ENCODE results near the gene TMEM72. TPM values are rescaled to one million over a fixed set of nuclear protein-coding genes. Genes with fewer than 3 reads are reported as not detected.

Gene TMEM72
- total and polyA plus RNA-seq, 2 of the 13 experiments (the other 11 are each of a cell fraction or from before 2014, with no cell fraction given): 0.04 TPM; not detected in 1

DNA sequence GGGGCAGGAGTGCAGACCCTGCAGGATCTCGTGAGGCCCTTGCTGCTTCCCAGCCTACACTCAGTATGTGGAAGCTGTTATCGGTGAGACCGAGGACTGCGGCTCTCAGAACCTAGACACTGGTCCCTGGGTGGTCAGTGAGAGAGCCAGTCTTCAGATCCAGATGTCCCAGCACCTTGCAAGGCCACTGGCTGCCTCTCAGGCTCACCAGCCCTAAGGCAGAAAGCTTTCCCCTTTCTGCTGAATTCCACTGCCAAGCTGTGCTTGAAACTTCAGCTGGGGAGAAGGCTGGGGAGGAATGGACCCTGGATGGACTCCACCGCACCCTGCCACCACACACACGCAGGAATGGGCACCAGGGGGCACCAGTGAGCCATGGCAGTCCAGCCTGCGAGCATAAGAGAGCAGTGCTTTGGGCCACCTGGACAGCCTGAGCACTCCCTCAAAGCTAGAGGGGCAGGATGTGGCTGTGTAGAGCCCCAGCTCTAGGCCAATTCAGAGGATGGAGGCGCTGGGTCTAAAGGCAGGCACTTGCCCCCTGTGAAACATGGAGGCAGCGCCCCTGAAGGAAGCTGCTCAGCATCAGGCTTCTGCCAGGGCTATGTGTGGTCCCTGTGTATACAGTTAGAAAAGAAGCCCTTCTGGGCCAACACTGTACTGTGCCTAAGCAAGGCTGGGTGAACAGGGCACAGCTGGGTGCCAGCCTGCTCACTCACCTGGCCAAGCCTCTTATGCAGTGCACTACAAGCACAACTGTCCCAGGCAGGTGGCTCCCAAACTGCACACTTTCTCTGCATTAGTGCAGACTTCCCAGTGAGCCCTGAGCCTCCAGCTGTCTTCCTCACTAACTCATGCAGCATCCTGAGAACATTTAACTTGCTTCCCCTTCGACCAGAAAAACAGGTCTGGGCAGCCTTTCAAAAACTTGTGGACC is 21.6 kb downstream of the TMEM72 start (continued):
- TF ChIP-seq, protein P1, sequence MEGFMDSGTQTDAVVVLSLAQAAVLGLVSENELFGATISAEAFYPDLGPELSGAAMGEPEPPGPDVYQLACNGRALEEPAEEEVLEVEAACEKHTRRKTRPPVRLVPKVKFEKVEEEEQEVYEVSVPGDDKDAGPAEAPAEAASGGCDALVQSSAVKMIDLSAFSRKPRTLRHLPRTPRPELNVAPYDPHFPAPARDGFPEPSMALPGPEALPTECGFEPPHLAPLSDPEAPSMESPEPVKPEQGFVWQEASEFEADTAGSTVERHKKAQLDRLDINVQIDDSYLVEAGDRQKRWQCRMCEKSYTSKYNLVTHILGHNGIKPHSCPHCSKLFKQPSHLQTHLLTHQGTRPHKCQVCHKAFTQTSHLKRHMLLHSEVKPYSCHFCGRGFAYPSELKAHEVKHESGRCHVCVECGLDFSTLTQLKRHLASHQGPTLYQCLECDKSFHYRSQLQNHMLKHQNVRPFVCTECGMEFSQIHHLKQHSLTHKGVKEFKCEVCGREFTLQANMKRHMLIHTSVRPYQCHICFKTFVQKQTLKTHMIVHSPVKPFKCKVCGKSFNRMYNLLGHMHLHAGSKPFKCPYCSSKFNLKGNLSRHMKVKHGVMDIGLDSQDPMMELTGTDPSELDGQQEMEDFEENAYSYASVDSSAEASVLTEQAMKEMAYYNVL (CRISPR knock-in tag; IDR thresholded peaks at IDR 0.05; ENCODE audit: borderline replicate concordance): 0 out of 2 replicates have a peak, but pooled peaks have one; percentile 36
- TF ChIP-seq KDM3A (CRISPR knock-in tag; IDR thresholded peaks at IDR 0.05; ENCODE audit: low read depth) (peak; percentile 63; the same call in 1 of the 2 replicates), ZNF451 (CRISPR knock-in tag; IDR thresholded peaks at IDR 0.05) (peak; percentile 89), NCOA1 (CRISPR knock-in tag; IDR thresholded peaks at IDR 0.05) (no peak), GLI4 (CRISPR knock-in tag; IDR thresholded peaks at IDR 0.05; ENCODE audit: borderline replicate concordance) (no peak), TSC22D2 (CRISPR knock-in tag; IDR thresholded peaks at IDR 0.05; ENCODE audit: borderline replicate concordance) (no peak), ZNF781 (CRISPR knock-in tag; IDR thresholded peaks at IDR 0.05; ENCODE audit: borderline replicate concordance, not compliant biosample characterization) (peak; percentile 30), MEIS1 (CRISPR knock-in tag; IDR thresholded peaks at IDR 0.05; ENCODE audit: borderline replicate concordance) (no peak), KAT7 (CRISPR knock-in tag; IDR thresholded peaks at IDR 0.05; ENCODE audit: borderline replicate concordance) (0 out of 2 replicates have a peak, but pooled peaks have one; percentile 52), MIER2 (CRISPR knock-in tag; IDR thresholded peaks at IDR 0.05) (0 out of 2 replicates have a peak, but pooled peaks have one; percentile 46), HDAC1 (CRISPR knock-in tag; IDR thresholded peaks at IDR 0.05) (peak; percentile 40; the same call in 1 of the 2 replicates), ZNF34 (CRISPR knock-in tag; IDR thresholded peaks at IDR 0.05; ENCODE audit: borderline replicate concordance) (0 out of 2 replicates have a peak, but pooled peaks have one; percentile 24), ERF (CRISPR knock-in tag; IDR thresholded peaks at IDR 0.05) (peak; percentile 61; the same call in 1 of the 2 replicates), ZNF567 (CRISPR knock-in tag; IDR thresholded peaks at IDR 0.05; ENCODE audit: borderline replicate concordance) (peak; percentile 93; the same call in 1 of the 2 replicates), ZNF253 (CRISPR knock-in tag; IDR thresholded peaks at IDR 0.05; ENCODE audit: borderline replicate concordance) (no peak)
- TF ChIP-seq, protein P2, sequence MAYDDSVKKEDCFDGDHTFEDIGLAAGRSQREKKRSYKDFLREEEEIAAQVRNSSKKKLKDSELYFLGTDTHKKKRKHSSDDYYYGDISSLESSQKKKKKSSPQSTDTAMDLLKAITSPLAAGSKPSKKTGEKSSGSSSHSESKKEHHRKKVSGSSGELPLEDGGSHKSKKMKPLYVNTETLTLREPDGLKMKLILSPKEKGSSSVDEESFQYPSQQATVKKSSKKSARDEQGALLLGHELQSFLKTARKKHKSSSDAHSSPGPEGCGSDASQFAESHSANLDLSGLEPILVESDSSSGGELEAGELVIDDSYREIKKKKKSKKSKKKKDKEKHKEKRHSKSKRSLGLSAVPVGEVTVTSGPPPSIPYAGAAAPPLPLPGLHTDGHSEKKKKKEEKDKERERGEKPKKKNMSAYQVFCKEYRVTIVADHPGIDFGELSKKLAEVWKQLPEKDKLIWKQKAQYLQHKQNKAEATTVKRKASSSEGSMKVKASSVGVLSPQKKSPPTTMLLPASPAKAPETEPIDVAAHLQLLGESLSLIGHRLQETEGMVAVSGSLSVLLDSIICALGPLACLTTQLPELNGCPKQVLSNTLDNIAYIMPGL (CRISPR knock-in tag; IDR thresholded peaks at IDR 0.05; ENCODE audit: borderline replicate concordance in 1 of 2, low read depth in 1 of 2): peak; percentile 66 to 78; a peak in 2 of 4 replicates
- TF ChIP-seq, protein P3, sequence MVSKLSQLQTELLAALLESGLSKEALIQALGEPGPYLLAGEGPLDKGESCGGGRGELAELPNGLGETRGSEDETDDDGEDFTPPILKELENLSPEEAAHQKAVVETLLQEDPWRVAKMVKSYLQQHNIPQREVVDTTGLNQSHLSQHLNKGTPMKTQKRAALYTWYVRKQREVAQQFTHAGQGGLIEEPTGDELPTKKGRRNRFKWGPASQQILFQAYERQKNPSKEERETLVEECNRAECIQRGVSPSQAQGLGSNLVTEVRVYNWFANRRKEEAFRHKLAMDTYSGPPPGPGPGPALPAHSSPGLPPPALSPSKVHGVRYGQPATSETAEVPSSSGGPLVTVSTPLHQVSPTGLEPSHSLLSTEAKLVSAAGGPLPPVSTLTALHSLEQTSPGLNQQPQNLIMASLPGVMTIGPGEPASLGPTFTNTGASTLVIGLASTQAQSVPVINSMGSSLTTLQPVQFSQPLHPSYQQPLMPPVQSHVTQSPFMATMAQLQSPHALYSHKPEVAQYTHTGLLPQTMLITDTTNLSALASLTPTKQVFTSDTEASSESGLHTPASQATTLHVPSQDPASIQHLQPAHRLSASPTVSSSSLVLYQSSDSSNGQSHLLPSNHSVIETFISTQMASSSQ (IDR thresholded peaks at IDR 0.05; ENCODE audit: low read depth): no peak
- TF ChIP-seq, protein P3 (CRISPR knock-in tag; IDR thresholded peaks at IDR 0.05; ENCODE audit: borderline replicate concordance): no peak; the same call in 1 of the 2 replicates
